H9 (cell line): ENCODE results near the gene FBL. TPM values are rescaled to one million over a fixed set of nuclear protein-coding genes. Genes with fewer than 3 reads are reported as not detected.

ENCODE experiments used
- DNase-seq: peaks from one replicate; pipeline ENCODE4 v3.0.0-alpha.2; 2017
- H2AFZ ChIP-seq: one replicate; pipeline ENCODE4 v1.6.1; 2013; ENCODE audit warnings: mild to moderate bottlenecking, low read length, control low read depth, moderate library complexity
- H2AK5ac ChIP-seq: 2 replicates; pipeline ENCODE4 v1.6.1; 2013; ENCODE audit warnings: low read length, control low read depth, mixed read lengths; ENCODE audit not compliant: insufficient read length
- H2BK120ac ChIP-seq: one replicate; pipeline ENCODE4 v1.6.1; 2013; ENCODE audit warnings: low read depth, mild to moderate bottlenecking, low read length, control low read depth, inconsistent platforms; ENCODE audit not compliant: poor library complexity, severe bottlenecking
- H2BK12ac ChIP-seq: 2 replicates; pipeline ENCODE4 v1.6.1; 2013; ENCODE audit warnings: low read length, control low read depth, mixed read lengths, low read depth; ENCODE audit not compliant: insufficient read length
- H2BK15ac ChIP-seq: 2 replicates; pipeline ENCODE4 v1.6.1; 2013; ENCODE audit warnings: low read depth, low read length, control low read depth
- H2BK20ac ChIP-seq: one replicate; pipeline ENCODE4 v1.6.1; 2013; ENCODE audit warnings: low read depth, mild to moderate bottlenecking, low read length, control low read depth, inconsistent platforms; ENCODE audit not compliant: poor library complexity, severe bottlenecking
- H2BK5ac ChIP-seq: 2 replicates; pipeline ENCODE4 v1.6.1; 2013; ENCODE audit warnings: low read length, control low read depth, mixed read lengths; ENCODE audit not compliant: insufficient read length
- H3K14ac ChIP-seq: 2 replicates; pipeline ENCODE4 v1.6.1; 2013; ENCODE audit warnings: low read length, control low read depth; ENCODE audit not compliant: insufficient read depth
- H3K18ac ChIP-seq: 2 replicates; pipeline ENCODE4 v1.6.1; 2013; ENCODE audit warnings: low read depth, mild to moderate bottlenecking, mixed read lengths, low read length, control low read depth; ENCODE audit not compliant: insufficient read length
- H3K23ac ChIP-seq: 2 replicates; pipeline ENCODE4 v1.6.1; 2013; ENCODE audit warnings: low read length, control low read depth, mixed read lengths, low read depth; ENCODE audit not compliant: insufficient read length
- H3K23me2 ChIP-seq: 2 replicates; pipeline ENCODE4 v1.6.1; 2013; ENCODE audit warnings: low read depth, mild to moderate bottlenecking, mixed read lengths, low read length, control low read depth; ENCODE audit not compliant: insufficient read length, poor library complexity, severe bottlenecking
- H3K27ac ChIP-seq: 2 replicates; pipeline ENCODE4 v1.5.1; 2013; ENCODE audit warnings: low read length, control low read depth, mixed read lengths, low read depth; ENCODE audit not compliant: insufficient read length
- H3K27me3 ChIP-seq: 2 replicates; pipeline ENCODE4 v1.6.1; 2013; ENCODE audit warnings: low read length, control low read depth, inconsistent platforms; ENCODE audit not compliant: insufficient read depth
- H3K4ac ChIP-seq: 2 replicates; pipeline ENCODE4 v1.6.1; 2013; ENCODE audit warnings: low read depth, mild to moderate bottlenecking, control low read depth, inconsistent platforms, low read length, moderate library complexity
- H3K4me1 ChIP-seq: 2 replicates; pipeline ENCODE4 v1.6.1; 2013; ENCODE audit warnings: low read length, control low read depth, inconsistent platforms; ENCODE audit not compliant: insufficient read depth
- H3K4me2 ChIP-seq: 2 replicates; pipeline ENCODE4 v1.6.1; 2013; ENCODE audit warnings: low read length, control low read depth, mixed read lengths; ENCODE audit not compliant: insufficient read length, insufficient read depth
- H3K56ac ChIP-seq: 2 replicates; pipeline ENCODE4 v1.6.1; 2013; ENCODE audit warnings: low read depth, mild to moderate bottlenecking, mixed read lengths, low read length, control low read depth; ENCODE audit not compliant: insufficient read length
- H3K79me1 ChIP-seq: 2 replicates; pipeline ENCODE4 v1.6.1; 2013; ENCODE audit warnings: low read depth, mild to moderate bottlenecking, moderate library complexity, low read length, control low read depth, inconsistent platforms; ENCODE audit not compliant: insufficient read depth, poor library complexity, severe bottlenecking
- H3K79me2 ChIP-seq: 2 replicates; pipeline ENCODE4 v1.6.1; 2013; ENCODE audit warnings: low read length, control low read depth, inconsistent platforms; ENCODE audit not compliant: insufficient read depth
- H3K9ac ChIP-seq: 2 replicates; pipeline ENCODE4 v1.6.1; 2013; ENCODE audit warnings: low read length, control low read depth, mixed read lengths; ENCODE audit not compliant: insufficient read length; ENCODE audit errors: extremely low read depth
- H3K9me3 ChIP-seq: one replicate; pipeline ENCODE4 v1.6.1; 2013; ENCODE audit warnings: low read depth, low read length, inconsistent platforms; ENCODE audit not compliant: control insufficient read depth
- H3T11ph ChIP-seq: one replicate; pipeline ENCODE4 v1.6.1; 2013; ENCODE audit warnings: mild to moderate bottlenecking, low read length, control low read depth, inconsistent platforms
- H4K20me1 ChIP-seq: one replicate; pipeline ENCODE4 v1.6.1; 2013; ENCODE audit not compliant: control insufficient read depth, insufficient read length, insufficient read depth
- H4K5ac ChIP-seq: 2 replicates; pipeline ENCODE4 v1.6.1; 2013; ENCODE audit warnings: low read depth, mild to moderate bottlenecking, mixed read lengths, low read length, control low read depth; ENCODE audit not compliant: insufficient read length
- H4K8ac ChIP-seq: replicated peaks from 2 replicates; pipeline ENCODE4 v1.6.1; 2013; ENCODE audit warnings: low read length, control low read depth, mixed read lengths, low read depth; ENCODE audit not compliant: insufficient read length
- H4K91ac ChIP-seq: 2 replicates; pipeline ENCODE4 v1.6.1; 2013; ENCODE audit warnings: low read depth, mild to moderate bottlenecking, moderate library complexity, mixed read lengths, low read length, control low read depth; ENCODE audit not compliant: insufficient read length
- H3K27ac Mint-ChIP-seq, 3 experiments: 2 replicates in 2 of 3; 3 replicates in 1 of 3; pipeline ENCODE4 v1.8.0; 2020 to 2021; ENCODE audit warnings: mixed read lengths in 3 of 3, mild to moderate bottlenecking in 1 of 3, moderate library complexity in 1 of 3
- H3K27me3 Mint-ChIP-seq: 2 replicates; pipeline ENCODE4 v1.8.0; 2021; ENCODE audit warnings: low read depth, mild to moderate bottlenecking, moderate library complexity, mixed read lengths
- H3K36me3 Mint-ChIP-seq, 3 experiments: 2 replicates in 2 of 3; 3 replicates in 1 of 3; pipeline ENCODE4 v1.8.0; 2020 to 2021; ENCODE audit warnings: low read depth in 3 of 3, mixed read lengths in 3 of 3; ENCODE audit not compliant: insufficient read depth in 1 of 3
- H3K4me1 Mint-ChIP-seq, 2 experiments: 2 replicates each; pipeline ENCODE4 v1.8.0; 2020; ENCODE audit warnings: mixed read lengths in 2 of 2
- H3K4me3 Mint-ChIP-seq, 2 experiments: 2 replicates in 1 of 2; 3 replicates in 1 of 2; pipeline ENCODE4 v1.8.0; 2020 to 2021; ENCODE audit warnings: mild to moderate bottlenecking in 2 of 2, mixed read lengths in 2 of 2, moderate library complexity in 1 of 2
- H3K9me3 Mint-ChIP-seq, 2 experiments: 2 replicates in 1 of 2; 3 replicates in 1 of 2; pipeline ENCODE4 v1.8.0; 2020; ENCODE audit warnings: mild to moderate bottlenecking in 2 of 2, mixed read lengths in 2 of 2, moderate library complexity in 1 of 2
- CTCF ChIP-seq: fragments of 200-600 bp; sonication (generic); conservative IDR thresholded peaks from 3 replicates; pipeline ENCODE4 v1.8.0; 2021; ENCODE audit warnings: antibody characterized with exemption, mild to moderate bottlenecking
- WGBS: extraction: QIAGEN DNeasy Blood & Tissue Kit; methylation state at CpG from one replicate; pipeline ENCODE4 v1.1.7; 2013; ENCODE audit warnings: missing lambda C conversion rate, low lambda C conversion rate, mixed read lengths; ENCODE audit not compliant: insufficient read length; ENCODE audit errors: extremely low coverage; 5-methylcytosine and 5-hydroxymethylcytosine counted together
- total RNA-seq: library from RNA; stranded (reverse); gene quantifications from 2 replicates; pipeline ENCODE4 v1.2.1, GENCODE V29; 2021

FBL gene
- total RNA-seq, 1 experiment from 2014 or later, result 625 TPM

- H2BK12ac ChIP-seq, result no peak overlapping the region
- H2AK5ac ChIP-seq, result no peak overlapping the region
- H3K27me3 ChIP-seq, result no peaks in the 10 kb centered on the region
- H3K36me3 Mint-ChIP-seq, result peaks cover 15 to 41% (median 38%) of the 10 kb centered on the region in 3 experiments
- no peaks in the 10 kb centered on the region for H3K79me2 ChIP-seq
- no peak overlapping the region for H4K91ac ChIP-seq
- H3K14ac ChIP-seq, result no peak overlapping the region
- H3K27ac Mint-ChIP-seq, result no peak overlapping the region
- no CpG with 5 or more reads among the region's 35 CpGs for WGBS
- no peak overlapping the region for H3K4me2 ChIP-seq
- no peaks in the 10 kb centered on the region for H3K4me1 ChIP-seq
- H2AFZ ChIP-seq, result no peak overlapping the region
- no peak overlapping the region for H4K5ac ChIP-seq
- peaks cover 3% of the 10 kb centered on the region in 2 experiments; a peak in 3 of 4 replicates for H3K4me1 Mint-ChIP-seq
- H2BK15ac ChIP-seq, result no peak overlapping the region
- H3K9ac ChIP-seq, result no peak overlapping the region
- no peak overlapping the region for H2BK5ac ChIP-seq
- H3K56ac ChIP-seq, result no peak overlapping the region
- no peak for DNase-seq
- H3K9me3 Mint-ChIP-seq, result no peaks in the 10 kb centered on the region
- H3K4me3 Mint-ChIP-seq, result no peak overlapping the region
- no peak overlapping the region for H2BK20ac ChIP-seq
- no peak overlapping the region for H3K4ac ChIP-seq
- H3K27me3 Mint-ChIP-seq, result no peaks in the 10 kb centered on the region
- H4K8ac ChIP-seq, result no peak overlapping the region
- no peaks in the 10 kb centered on the region for H3K79me1 ChIP-seq
- H4K20me1 ChIP-seq, result no peaks in the 10 kb centered on the region
- H3K23me2 ChIP-seq, result peaks cover 8% of the 10 kb centered on the region
- H3T11ph ChIP-seq, result no peak overlapping the region
- TF ChIP-seq CTCF, result no peak
- H3K23ac ChIP-seq, result no peak overlapping the region
- no peak overlapping the region for H3K27ac ChIP-seq
- no peak overlapping the region for H3K18ac ChIP-seq
- no peaks in the 10 kb centered on the region for H3K9me3 ChIP-seq
- H2BK120ac ChIP-seq, result no peak overlapping the region
These were observed 19.8 kb downstream of the FBL start for GRCh38 chr19:39826311-39826945.
